Psoas muscle (tissue), 8 donors: ENCODE results near the gene IFIT2. TPM values are rescaled to one million over a fixed set of nuclear protein-coding genes. Genes with fewer than 3 reads are reported as not detected.

Experiments used
- ATAC-seq, 4 donors: fragments of 200-7000 bp; cut with Tn5 transposase; one replicate each; pipeline ENCODE4 v1.9.1; 2020; ENCODE audit warnings: moderate library complexity in 3 of 4, mild to moderate bottlenecking in 2 of 4
- DNase-seq, 2 donors: peaks; one replicate each; pipeline ENCODE4 v3.0.0-alpha.2; 2020
- H3K27ac ChIP-seq: fragments of 200-600 bp; one replicate; pipeline ENCODE4 v1.8.0; 2022
- H3K27me3 ChIP-seq, 3 donors: fragments of 200-600 bp in 1 of 3; one replicate each; pipeline versions ENCODE4 v1.6.1 to v1.8.0; 2013 to 2022; ENCODE audit warnings: low read length in 2 of 3, mild to moderate bottlenecking in 2 of 3, moderate library complexity in 1 of 3; ENCODE audit not compliant: insufficient read depth in 3 of 3
- H3K36me3 ChIP-seq, 2 donors: fragments of 200-600 bp in 1 of 2; one replicate each; pipeline versions ENCODE4 v1.6.1 to v1.8.0; 2013 to 2022; ENCODE audit warnings: low read depth in 1 of 2, mild to moderate bottlenecking in 1 of 2, moderate library complexity in 1 of 2; ENCODE audit not compliant: insufficient read depth in 1 of 2
- H3K4me1 ChIP-seq: fragments of 200-600 bp; one replicate; pipeline ENCODE4 v1.8.0; 2022
- H3K4me3 ChIP-seq: fragments of 200-600 bp; one replicate; pipeline ENCODE4 v1.8.0; 2022; ENCODE audit warnings: mild to moderate bottlenecking
- H3K9me3 ChIP-seq: fragments of 200-600 bp; one replicate; pipeline ENCODE4 v1.8.0; 2022
- WGBS, 3 donors: extraction: QIAGEN DNeasy Blood & Tissue Kit; methylation state at CpG; one replicate each; pipeline versions ENCODE4 v1.1.6 to v1.1.7; 2013; 5-methylcytosine and 5-hydroxymethylcytosine counted together
- intact Hi-C, 2 donors: fragments of 100-400 bp; cut with DNase I; formaldehyde crosslinking; loops; one replicate each; pipeline versions ENCODE4 v1.11.0 to v1.14.2; 2022
- polyA plus RNA-seq, 3 donors: library from polyadenylated mRNA; stranded (reverse); fragments of 200-250 nt; gene quantifications; one replicate each; pipeline ENCODE4 v1.2.3, GENCODE V29; 2013
- total RNA-seq, 4 donors: library from RNA; stranded (reverse); fragmentation: NEBNext Ultra II Directional in 2 of 4; extraction: Animal tissue kit (Norgen Biotek cat#: 25700) in 2 of 4; gene quantifications; one replicate each; pipeline versions ENCODE4 v1.2.1 to v1.2.4, GENCODE V29; 2021 to 2023
- TF ChIP-seq, protein P1 (sequence below): fragments of 200-600 bp; IDR thresholded peaks from one replicate; pipeline ENCODE4 v1.8.0; 2022; ENCODE audit warnings: antibody characterized with exemption
- donor health status: healthy with polysubstance abuse.
- donor health status: DM: no; HTN: no; CAD: no; lungs with moderate emphysema.
- donor health status: Bipolar disorder and iron deficiency.
- donor health status: healthy.
- donor health status: DM: yes; HTN: yes; CAD: no.
- donor health status: DM: no; HTN: no; CAD: no.
- donor health status: DM: no; HTN: no; CAD: no.
- donor health status: DM: yes; HTN: yes; CAD: no.

IFIT2 gene
- total and polyA plus RNA-seq, 7 donors, result 1.2 to 4.2 (median 1.3) TPM

DNA sequence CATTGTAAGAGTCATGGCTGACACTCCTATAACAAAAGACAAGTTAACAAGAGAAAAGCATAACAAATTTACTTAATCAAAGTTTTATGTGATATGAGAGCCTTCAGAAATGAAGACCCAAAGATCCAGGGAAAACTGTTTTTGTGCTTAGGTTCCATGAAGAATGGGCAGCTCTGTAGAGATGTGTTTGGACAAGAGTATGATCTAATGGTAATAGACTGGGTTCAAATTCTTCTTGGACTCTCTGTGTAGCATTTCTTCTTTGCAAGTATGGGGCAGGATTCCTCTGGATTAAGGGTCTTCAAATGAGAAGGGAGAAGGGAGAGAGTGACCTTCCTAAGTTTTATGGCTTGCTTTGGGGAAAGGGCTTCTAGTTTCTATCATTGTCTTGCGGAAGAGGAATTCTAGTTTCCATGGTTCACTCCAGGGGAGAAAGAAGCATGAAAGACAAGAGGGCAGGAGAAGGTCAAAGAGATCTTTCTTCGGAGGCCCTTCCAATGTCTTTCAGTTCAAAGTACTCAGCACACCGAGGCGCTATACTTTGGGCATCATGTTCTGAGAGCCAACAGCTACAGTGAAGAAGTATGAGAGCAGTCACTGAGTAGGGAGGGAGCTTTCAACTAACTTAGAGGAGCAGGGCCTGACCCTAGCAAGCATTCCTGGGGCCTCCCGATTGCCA is 41.4 kb downstream of the IFIT2 start:
- 83% methylated on average over 5 of the region's 5 CpGs for WGBS, 3 donors
- no peak overlapping the region for H3K27ac ChIP-seq
- DNase-seq (no peak), ATAC-seq (no peak)
- peaks cover 20% of the 10 kb centered on the region for H3K4me1 ChIP-seq
- no peaks in the 10 kb centered on the region for H3K9me3 ChIP-seq
- no peak overlapping the region for H3K4me3 ChIP-seq
- H3K27me3 ChIP-seq, result no peaks in the 10 kb centered on the region
- peaks cover 0 to 8% of the 10 kb centered on the region in 2 donors for H3K36me3 ChIP-seq
- TF ChIP-seq, protein P1, sequence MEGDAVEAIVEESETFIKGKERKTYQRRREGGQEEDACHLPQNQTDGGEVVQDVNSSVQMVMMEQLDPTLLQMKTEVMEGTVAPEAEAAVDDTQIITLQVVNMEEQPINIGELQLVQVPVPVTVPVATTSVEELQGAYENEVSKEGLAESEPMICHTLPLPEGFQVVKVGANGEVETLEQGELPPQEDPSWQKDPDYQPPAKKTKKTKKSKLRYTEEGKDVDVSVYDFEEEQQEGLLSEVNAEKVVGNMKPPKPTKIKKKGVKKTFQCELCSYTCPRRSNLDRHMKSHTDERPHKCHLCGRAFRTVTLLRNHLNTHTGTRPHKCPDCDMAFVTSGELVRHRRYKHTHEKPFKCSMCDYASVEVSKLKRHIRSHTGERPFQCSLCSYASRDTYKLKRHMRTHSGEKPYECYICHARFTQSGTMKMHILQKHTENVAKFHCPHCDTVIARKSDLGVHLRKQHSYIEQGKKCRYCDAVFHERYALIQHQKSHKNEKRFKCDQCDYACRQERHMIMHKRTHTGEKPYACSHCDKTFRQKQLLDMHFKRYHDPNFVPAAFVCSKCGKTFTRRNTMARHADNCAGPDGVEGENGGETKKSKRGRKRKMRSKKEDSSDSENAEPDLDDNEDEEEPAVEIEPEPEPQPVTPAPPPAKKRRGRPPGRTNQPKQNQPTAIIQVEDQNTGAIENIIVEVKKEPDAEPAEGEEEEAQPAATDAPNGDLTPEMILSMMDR, result no peak
- intact Hi-C loops, result no loop called here

DNA sequence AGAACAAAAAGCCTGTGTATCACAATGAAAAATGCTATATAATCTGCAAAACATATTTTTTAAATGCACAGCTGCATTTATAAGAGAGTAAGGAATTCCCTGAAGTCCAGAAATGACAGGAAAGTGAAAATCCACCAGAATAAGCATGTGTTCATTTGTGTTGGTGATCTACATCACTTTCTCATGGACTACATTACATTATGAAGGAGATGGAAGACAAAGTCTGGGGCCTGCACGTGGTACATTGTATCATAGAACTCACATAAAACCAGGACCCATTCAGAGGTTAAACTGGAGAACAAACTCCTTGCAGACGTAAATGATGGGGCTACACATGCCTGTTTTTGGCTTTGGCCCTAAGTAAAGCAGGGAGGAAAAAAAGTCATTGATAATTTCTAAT is 42.3 kb downstream of the IFIT2 start:
- Histone ChIP-seq H3K4me1 (peaks cover 25% of the 10 kb centered on the region), H3K27ac (no peak overlapping the region), H3K27me3 (no peaks in the 10 kb centered on the region), H3K4me3 (no peak overlapping the region), H3K9me3 (no peaks in the 10 kb centered on the region), H3K36me3 (peaks cover 0 to 7% of the 10 kb centered on the region in 2 donors)
- intact Hi-C loops, result no loop called here
- DNase-seq (no peak), ATAC-seq (no peak)
- TF ChIP-seq, protein P1, result no peak
- 66 to 72% (median 72%) methylated on average over 2 of the region's 2 CpGs for WGBS, 3 donors

DNA sequence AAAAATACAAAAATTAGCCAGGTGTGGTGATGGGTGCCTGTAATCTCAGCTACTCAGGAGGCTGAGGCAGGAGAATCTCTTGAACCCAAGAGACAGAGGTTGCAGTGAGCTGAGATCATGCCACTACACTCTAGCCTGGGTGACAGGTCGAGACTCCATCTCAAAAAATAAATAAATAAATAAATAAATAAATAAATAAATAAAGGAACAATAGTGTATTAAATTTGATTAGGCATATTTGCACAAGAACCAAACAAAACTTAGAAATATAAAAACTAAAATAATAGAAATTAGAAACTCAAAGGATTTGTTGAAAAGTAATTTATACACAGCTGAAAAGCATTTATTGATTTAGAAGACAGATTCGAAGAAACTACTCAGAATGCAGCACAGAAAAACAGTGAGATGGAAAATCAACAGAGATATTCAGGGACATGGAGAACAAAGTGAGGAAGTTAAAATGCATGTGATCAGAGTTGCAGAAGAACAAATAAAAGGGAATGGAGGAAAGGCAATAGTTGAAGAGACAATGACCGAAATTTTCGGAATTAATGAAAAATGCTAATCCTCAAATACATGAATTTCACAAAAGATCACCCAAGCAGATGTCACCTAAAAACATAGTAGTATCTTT is 43.6 kb downstream of the IFIT2 start:
- Histone ChIP-seq H3K27ac (no peak overlapping the region), H3K4me1 (peaks cover 25% of the 10 kb centered on the region), H3K9me3 (no peaks in the 10 kb centered on the region), H3K27me3 (no peaks in the 10 kb centered on the region), H3K4me3 (no peak overlapping the region), H3K36me3 (no peaks in the 10 kb centered on the region)
- WGBS, 3 donors, result 94 to 97% (median 95%) methylated on average over 4 of the region's 4 CpGs
- DNase-seq, result no peak
- intact Hi-C loops, result no loop called here
- TF ChIP-seq, protein P1, result no peak
- no peak for ATAC-seq

DNA sequence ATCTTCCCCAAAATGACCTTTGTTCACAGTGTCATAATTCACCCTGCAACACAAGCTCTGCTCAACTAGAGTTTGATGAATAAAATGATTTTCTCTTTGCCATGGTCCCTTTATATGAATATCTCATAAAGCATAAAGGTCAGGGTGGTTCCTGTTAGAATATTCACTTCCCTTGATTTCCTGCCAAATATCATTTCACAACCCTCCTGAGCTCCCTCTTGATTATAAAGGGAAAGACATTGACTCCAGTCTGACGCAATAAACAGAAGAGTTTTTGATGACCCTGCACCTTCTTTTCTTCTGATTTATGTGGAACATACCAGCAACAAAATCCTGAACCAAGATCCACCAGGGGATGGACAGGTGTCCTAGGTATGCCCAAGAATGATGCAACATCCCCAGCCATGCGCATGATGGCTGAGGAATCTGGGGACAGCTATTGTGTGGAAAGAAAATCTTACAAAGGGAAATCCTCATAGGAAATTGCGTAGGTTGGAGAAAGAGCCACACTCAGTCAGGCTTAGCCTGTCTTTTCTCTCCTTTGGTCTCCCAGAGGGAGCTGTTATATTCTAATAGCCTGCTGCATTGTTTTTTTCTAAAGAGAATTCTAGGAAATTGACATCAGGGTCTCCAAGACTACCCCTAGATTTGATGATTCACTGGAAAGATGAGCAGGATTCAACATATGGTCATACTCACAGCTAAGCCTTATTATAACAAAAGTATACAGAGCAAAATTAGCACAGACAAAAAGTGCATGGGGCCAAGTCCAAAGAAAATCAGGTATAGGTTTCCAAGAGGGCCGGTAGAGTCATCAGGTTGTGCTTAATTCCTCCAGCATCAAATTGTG is 44.8 kb downstream of the IFIT2 start:
- TF ChIP-seq, protein P1, result no peak
- Histone ChIP-seq H3K36me3 (no peaks in the 10 kb centered on the region), H3K4me1 (peaks cover 34% of the 10 kb centered on the region), H3K4me3 (no peak overlapping the region), H3K9me3 (no peaks in the 10 kb centered on the region), H3K27me3 (no peaks in the 10 kb centered on the region), H3K27ac (peak overlapping the region; percentile 67)
- DNase-seq (no peak), ATAC-seq (peak; percentile 25 to 55 (median 50))
- 45 to 54% (median 54%) methylated on average over 4 of the region's 4 CpGs for WGBS, 3 donors
- intact Hi-C loops, result no loop called here
